HEK293 (cell line): ENCODE data around the gene SLC13A3.

Experiments used
- CTCF ChIA-PET: fragments of 350-600 bp; formaldehyde crosslinking; extraction: SDS; loops from one replicate; lab custom pipeline; 2021; ENCODE audit warnings: antibody characterized with exemption; lab: Yijun Ruan, JAX
- POLR2A ChIA-PET: fragments of 300-600 bp; formaldehyde crosslinking; extraction: SDS; loops from one replicate; lab custom pipeline; 2020; ENCODE audit warnings: antibody characterized with exemption, inconsistent platforms; lab: Yijun Ruan, JAX
- H3K27ac ChIP-seq: fragments of 200-500 bp; sonication (Bioruptor generic); 2 replicates; pipeline ENCODE4 v1.5.1; 2014; ENCODE audit warnings: low read depth, low read length, control low read depth, inconsistent platforms; ENCODE audit errors: extremely low read depth
- H3K36me3 ChIP-seq, 2 experiments: fragments of 200-500 bp in 1 of 2; sonication (Bioruptor generic) in 1 of 2; 1 replicate in 1 of 2; 2 replicates in 1 of 2; pipeline ENCODE4 v1.5.1; 2014 to 2017; ENCODE audit warnings: inconsistent platforms in 2 of 2, low read length in 2 of 2; ENCODE audit not compliant: control insufficient read depth in 2 of 2, insufficient read depth in 1 of 2
- H3K4me1 ChIP-seq: fragments of 200-500 bp; sonication (Bioruptor generic); 2 replicates; pipeline ENCODE4 v1.5.1; 2014; ENCODE audit warnings: mild to moderate bottlenecking, low read length, inconsistent platforms; ENCODE audit not compliant: control insufficient read depth, insufficient read depth
- H3K4me3 ChIP-seq: 2 replicates; pipeline ENCODE4 v1.5.1; 2011; ENCODE audit warnings: low read depth, mild to moderate bottlenecking, control low read depth, low read length, moderate library complexity
- H3K9me3 ChIP-seq: fragments of 200-500 bp; sonication (Bioruptor generic); 2 replicates; pipeline ENCODE4 v1.5.1; 2014; ENCODE audit warnings: low read depth, low read length, inconsistent platforms; ENCODE audit not compliant: control insufficient read depth, insufficient read depth
- ATF2 ChIP-seq: fragments of 450-650 bp; formaldehyde crosslinking; IDR thresholded peaks from 2 replicates; pipeline ENCODE4 v1.5.1; 2016; ENCODE audit warnings: missing biosample characterization, missing genetic modification characterization, low read depth
- GLI2 ChIP-seq: fragments of 450-650 bp; formaldehyde crosslinking; IDR thresholded peaks from 2 replicates; pipeline ENCODE4; 2017; ENCODE audit warnings: missing biosample characterization, missing genetic modification characterization, low read depth, borderline replicate concordance
- PBX3 ChIP-seq: sonication (generic); formaldehyde crosslinking; IDR thresholded peaks from 2 replicates; pipeline ENCODE4 v1.8.1; 2022; ENCODE audit warnings: mild to moderate bottlenecking, moderate library complexity, missing genetic modification reagents
- SCRT2 ChIP-seq: fragments of 450-650 bp; formaldehyde crosslinking; IDR thresholded peaks from 2 replicates; pipeline ENCODE4 v1.5.1; 2016; ENCODE audit warnings: missing biosample characterization, missing genetic modification characterization
- TCF7L2 ChIP-seq: IDR thresholded peaks from 2 replicates; pipeline ENCODE4 v1.6.1; 2011; ENCODE audit warnings: low read depth, mild to moderate bottlenecking, inconsistent platforms, low read length, moderate library complexity, borderline replicate concordance
- YY2 ChIP-seq: fragments of 450-650 bp; formaldehyde crosslinking; IDR thresholded peaks from 2 replicates; pipeline ENCODE4 v1.5.1; 2016; ENCODE audit warnings: missing biosample characterization, missing genetic modification characterization
- ZBTB48 ChIP-seq: fragments of 450-650 bp; formaldehyde crosslinking; IDR thresholded peaks from 2 replicates; pipeline ENCODE4 v1.5.1; 2016; ENCODE audit warnings: missing biosample characterization, missing genetic modification characterization
- ZFP3 ChIP-seq: fragments of 450-650 bp; formaldehyde crosslinking; IDR thresholded peaks from 2 replicates; pipeline ENCODE4 v1.5.1; 2016; ENCODE audit warnings: low read depth, missing biosample characterization, missing genetic modification characterization
- ZIC2 ChIP-seq: fragments of 450-650 bp; formaldehyde crosslinking; IDR thresholded peaks from 2 replicates; pipeline ENCODE4 v1.5.1; 2016; ENCODE audit warnings: missing biosample characterization, missing genetic modification characterization
- ZNF132 ChIP-seq: fragments of 450-650 bp; formaldehyde crosslinking; IDR thresholded peaks from 2 replicates; pipeline ENCODE4 v1.5.1; 2017; ENCODE audit warnings: missing biosample characterization, missing genetic modification characterization, borderline replicate concordance
- ZNF266 ChIP-seq: fragments of 450-650 bp; formaldehyde crosslinking; IDR thresholded peaks from 2 replicates; pipeline ENCODE4 v1.5.1; 2016; ENCODE audit warnings: missing biosample characterization, missing genetic modification characterization, low read depth
- ZNF341 ChIP-seq: fragments of 450-650 bp; formaldehyde crosslinking; IDR thresholded peaks from 2 replicates; pipeline ENCODE4; 2016; ENCODE audit warnings: low read depth, missing biosample characterization, missing genetic modification characterization
- ZNF449 ChIP-seq: fragments of 450-650 bp; formaldehyde crosslinking; IDR thresholded peaks from 2 replicates; pipeline ENCODE4 v1.5.1; 2017; ENCODE audit warnings: missing biosample characterization, mild to moderate bottlenecking, missing genetic modification characterization, moderate library complexity
- ZNF48 ChIP-seq: fragments of 450-650 bp; formaldehyde crosslinking; IDR thresholded peaks from 2 replicates; pipeline ENCODE4 v1.5.1; 2016; ENCODE audit warnings: missing biosample characterization, missing genetic modification characterization
- ZNF530 ChIP-seq: fragments of 450-650 bp; formaldehyde crosslinking; IDR thresholded peaks from 2 replicates; pipeline ENCODE4 v1.5.1; 2016; ENCODE audit warnings: low read depth, missing biosample characterization, missing genetic modification characterization
- ZNF561 ChIP-seq: fragments of 450-650 bp; IDR thresholded peaks from 2 replicates; pipeline ENCODE4 v1.5.1; 2018; ENCODE audit warnings: missing biosample characterization, missing genetic modification characterization, borderline replicate concordance
- ZNF610 ChIP-seq: fragments of 450-650 bp; formaldehyde crosslinking; IDR thresholded peaks from 2 replicates; pipeline ENCODE4 v1.5.1; 2016; ENCODE audit warnings: missing biosample characterization, missing genetic modification characterization, borderline replicate concordance
- ZNF626 ChIP-seq: fragments of 450-650 bp; sonication (Bioruptor Pico); formaldehyde crosslinking; IDR thresholded peaks from 2 replicates; pipeline ENCODE4 v1.5.1; 2018; ENCODE audit warnings: missing biosample characterization, missing genetic modification characterization, inconsistent platforms
- ZNF843 ChIP-seq: fragments of 450-650 bp; formaldehyde crosslinking; IDR thresholded peaks from 2 replicates; pipeline ENCODE4 v1.5.1; 2016; ENCODE audit warnings: missing biosample characterization, missing genetic modification characterization
- TF ChIP-seq, protein P1 (sequence below): fragments of 450-650 bp; formaldehyde crosslinking; conservative IDR thresholded peaks from 2 replicates; pipeline ENCODE4 v1.5.1; 2016; ENCODE audit warnings: low read depth, missing biosample characterization, missing genetic modification characterization

Gene SLC13A3

GRCh38 chr20:46523108-46523507 is 128.2 kb downstream of the SLC13A3 start:
- Histone ChIP-seq H3K4me1 (no peaks in the 10 kb centered on the region), H3K9me3 (no peaks in the 10 kb centered on the region), H3K27ac (no peak overlapping the region), H3K4me3 (no peak overlapping the region), H3K36me3 (no peaks in the 10 kb centered on the region)
- ChIA-PET CTCF (interaction anchor here (0.6 to 6.0 kb wide), 2 partner anchors 57 to 158 kb away, joined by 3 to 45 read pairs; no protein-coding TSS in a partner anchor), POLR2A (no interaction called here)
- TF ChIP-seq ZIC2 (tag by site-specific recombination) (no peak), ZBTB48 (tag by site-specific recombination) (no peak), ZNF561 (tag by site-specific recombination) (no peak), ZNF449 (tag by site-specific recombination) (no peak), ZNF266 (no peak), ZNF843 (no peak), YY2 (tag by site-specific recombination) (no peak), SCRT2 (no peak), ZNF48 (tag by site-specific recombination) (no peak), ZNF610 (tag by site-specific recombination) (no peak), ZNF530 (no peak), GLI2 (tag by site-specific recombination) (no peak), ZFP3 (no peak), ZNF341 (tag by site-specific recombination) (no peak), ATF2 (tag by site-specific recombination) (no peak), ZNF626 (tag by site-specific recombination) (no peak), TCF7L2 (no peak), ZNF132 (no peak), PBX3 (CRISPR knock-in tag) (no peak)
- TF ChIP-seq, protein P1, sequence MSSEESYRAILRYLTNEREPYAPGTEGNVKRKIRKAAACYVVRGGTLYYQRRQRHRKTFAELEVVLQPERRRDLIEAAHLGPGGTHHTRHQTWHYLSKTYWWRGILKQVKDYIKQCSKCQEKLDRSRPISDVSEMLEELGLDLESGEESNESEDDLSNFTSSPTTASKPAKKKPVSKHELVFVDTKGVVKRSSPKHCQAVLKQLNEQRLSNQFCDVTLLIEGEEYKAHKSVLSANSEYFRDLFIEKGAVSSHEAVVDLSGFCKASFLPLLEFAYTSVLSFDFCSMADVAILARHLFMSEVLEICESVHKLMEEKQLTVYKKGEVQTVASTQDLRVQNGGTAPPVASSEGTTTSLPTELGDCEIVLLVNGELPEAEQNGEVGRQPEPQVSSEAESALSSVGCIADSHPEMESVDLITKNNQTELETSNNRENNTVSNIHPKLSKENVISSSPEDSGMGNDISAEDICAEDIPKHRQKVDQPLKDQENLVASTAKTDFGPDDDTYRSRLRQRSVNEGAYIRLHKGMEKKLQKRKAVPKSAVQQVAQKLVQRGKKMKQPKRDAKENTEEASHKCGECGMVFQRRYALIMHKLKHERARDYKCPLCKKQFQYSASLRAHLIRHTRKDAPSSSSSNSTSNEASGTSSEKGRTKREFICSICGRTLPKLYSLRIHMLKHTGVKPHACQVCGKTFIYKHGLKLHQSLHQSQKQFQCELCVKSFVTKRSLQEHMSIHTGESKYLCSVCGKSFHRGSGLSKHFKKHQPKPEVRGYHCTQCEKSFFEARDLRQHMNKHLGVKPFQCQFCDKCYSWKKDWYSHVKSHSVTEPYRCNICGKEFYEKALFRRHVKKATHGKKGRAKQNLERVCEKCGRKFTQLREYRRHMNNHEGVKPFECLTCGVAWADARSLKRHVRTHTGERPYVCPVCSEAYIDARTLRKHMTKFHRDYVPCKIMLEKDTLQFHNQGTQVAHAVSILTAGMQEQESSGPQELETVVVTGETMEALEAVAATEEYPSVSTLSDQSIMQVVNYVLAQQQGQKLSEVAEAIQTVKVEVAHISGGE, result no peak
